ENCODE data around the gene ITPRIP.

DNA sequence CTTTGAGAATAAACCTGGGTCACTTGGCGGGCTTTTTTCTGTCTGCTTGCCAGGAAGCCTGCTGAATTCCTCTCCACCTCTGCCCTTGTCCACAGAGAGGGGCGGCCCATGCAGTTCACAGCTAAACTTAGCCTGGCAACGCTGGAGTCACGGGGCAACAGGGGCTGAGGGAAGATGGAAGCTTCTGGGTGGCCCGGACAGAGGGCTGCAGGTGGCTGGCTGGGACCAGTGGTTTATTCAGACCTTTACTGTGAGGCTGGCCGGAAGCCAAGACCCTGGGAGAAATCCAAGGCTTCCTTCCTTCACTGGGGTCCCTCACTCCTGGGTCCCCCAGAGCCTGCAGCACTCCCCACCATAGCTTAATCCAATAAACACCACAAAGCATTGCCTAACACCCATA is 17.0 kb downstream of the ITPRIP start:
- no peak for TF ChIP-seq TEAD4 (IDR thresholded peaks at IDR 0.05; ENCODE audit: borderline replicate concordance, insufficient read depth)
- TF ChIP-seq GATA2 (CRISPR knock-in tag; IDR thresholded peaks at IDR 0.05): no peak
- no peak for TF ChIP-seq POLR2AphosphoS5 (IDR thresholded peaks at IDR 0.05; ENCODE audit: low read depth, low read length)
- no peak for TF ChIP-seq RFX5 (IDR thresholded peaks at IDR 0.05; ENCODE audit: low read length)
- no peak for TF ChIP-seq ZBTB33 (IDR thresholded peaks at IDR 0.05; ENCODE audit: borderline replicate concordance, low read depth)
- TF ChIP-seq, protein P1, sequence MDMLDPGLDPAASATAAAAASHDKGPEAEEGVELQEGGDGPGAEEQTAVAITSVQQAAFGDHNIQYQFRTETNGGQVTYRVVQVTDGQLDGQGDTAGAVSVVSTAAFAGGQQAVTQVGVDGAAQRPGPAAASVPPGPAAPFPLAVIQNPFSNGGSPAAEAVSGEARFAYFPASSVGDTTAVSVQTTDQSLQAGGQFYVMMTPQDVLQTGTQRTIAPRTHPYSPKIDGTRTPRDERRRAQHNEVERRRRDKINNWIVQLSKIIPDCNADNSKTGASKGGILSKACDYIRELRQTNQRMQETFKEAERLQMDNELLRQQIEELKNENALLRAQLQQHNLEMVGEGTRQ (IDR thresholded peaks at IDR 0.05; ENCODE audit: borderline replicate concordance, low read depth, low read length): no peak
- TF ChIP-seq CTCF (IDR thresholded peaks at IDR 0.05): no peak
- TF ChIP-seq JUND (IDR thresholded peaks at IDR 0.05): no peak
- TF ChIP-seq IRF3 (IDR thresholded peaks at IDR 0.05; ENCODE audit: low read depth, low read length): no peak
- no peak for TF ChIP-seq CHD2 (IDR thresholded peaks at IDR 0.05; ENCODE audit: low read length, partially characterized antibody)
- no peak for TF ChIP-seq EP300 (IDR thresholded peaks at IDR 0.05; ENCODE audit: borderline replicate concordance in 1 of 2, low read depth in 1 of 2, low read length in 1 of 2)
- no peak for TF ChIP-seq TAF1 (IDR thresholded peaks at IDR 0.05; ENCODE audit: borderline replicate concordance, low read depth, low read length)

Data from SK-N-SH (cell line).